Glutamatergic neuron (in vitro differentiated cells): ENCODE results near the gene SMYD2. TPM values are rescaled to one million over a fixed set of nuclear protein-coding genes. Genes with fewer than 3 reads are reported as not detected.

Experiments
- DNase-seq: peaks from one replicate; pipeline ENCODE4 v3.0.0; 2022
- H3K27ac Mint-ChIP-seq: one replicate; pipeline ENCODE4 v1.8.0; 2020; ENCODE audit warnings: mild to moderate bottlenecking, mixed read lengths, inconsistent platforms; ENCODE audit not compliant: unreplicated experiment
- H3K27me3 Mint-ChIP-seq: one replicate; pipeline ENCODE4 v1.8.0; 2020; ENCODE audit warnings: mild to moderate bottlenecking, moderate library complexity, mixed read lengths, inconsistent platforms; ENCODE audit not compliant: unreplicated experiment
- H3K36me3 Mint-ChIP-seq: one replicate; pipeline ENCODE4 v1.8.0; 2020; ENCODE audit warnings: mild to moderate bottlenecking, mixed read lengths, inconsistent platforms; ENCODE audit not compliant: unreplicated experiment
- H3K4me1 Mint-ChIP-seq: one replicate; pipeline ENCODE4 v1.8.0; 2020; ENCODE audit warnings: mild to moderate bottlenecking, low read depth, mixed read lengths, inconsistent platforms; ENCODE audit not compliant: unreplicated experiment
- H3K4me3 Mint-ChIP-seq: one replicate; pipeline ENCODE4 v1.8.0; 2020; ENCODE audit warnings: mild to moderate bottlenecking, mixed read lengths, inconsistent platforms; ENCODE audit not compliant: unreplicated experiment
- H3K9me3 Mint-ChIP-seq: one replicate; pipeline ENCODE4 v1.8.0; 2020; ENCODE audit warnings: mild to moderate bottlenecking, moderate library complexity, mixed read lengths, inconsistent platforms; ENCODE audit not compliant: unreplicated experiment
- CTCF ChIP-seq: fragments of 200-600 bp; sonication (generic); IDR thresholded peaks from one replicate; pipeline ENCODE4 v1.5.0; 2021; ENCODE audit not compliant: partially characterized antibody, unreplicated experiment
- total RNA-seq: library from RNA; stranded (reverse); fragmentation: NEBNext Ultra II Directional; extraction: Animal tissue kit (Norgen Biotek cat#: 25700); gene quantifications from one replicate; pipeline ENCODE4 v1.2.1, GENCODE V29; 2021; ENCODE audit not compliant: unreplicated experiment

Gene SMYD2
- total RNA-seq, 1 donor from 2014 or later = 26.0 TPM

GRCh38 chr1:214349008-214349407, 68.0 kb downstream of the SMYD2 start:
- no peaks in the 10 kb centered on the region for H3K27me3 Mint-ChIP-seq
- H3K36me3 Mint-ChIP-seq = peaks cover 6% of the 10 kb centered on the region
- H3K4me3 Mint-ChIP-seq = no peak overlapping the region
- no peaks in the 10 kb centered on the region for H3K9me3 Mint-ChIP-seq
- no peak overlapping the region for H3K27ac Mint-ChIP-seq
- no peak for TF ChIP-seq CTCF
- H3K4me1 Mint-ChIP-seq = no peaks in the 10 kb centered on the region
- DNase-seq = no peak

GRCh38 chr1:214349781-214350180, 68.8 kb downstream of the SMYD2 start:
- no peaks in the 10 kb centered on the region for H3K27me3 Mint-ChIP-seq
- TF ChIP-seq CTCF = no peak
- H3K9me3 Mint-ChIP-seq = no peaks in the 10 kb centered on the region
- no peak overlapping the region for H3K4me3 Mint-ChIP-seq
- DNase-seq = no peak
- no peak overlapping the region for H3K27ac Mint-ChIP-seq
- H3K36me3 Mint-ChIP-seq = peaks cover under 1% of the 10 kb centered on the region
- H3K4me1 Mint-ChIP-seq = no peaks in the 10 kb centered on the region

GRCh38 chr1:214351551-214352277, 70.8 kb downstream of the SMYD2 start:
- Mint-ChIP-seq H3K9me3 (no peaks in the 10 kb centered on the region), H3K36me3 (no peaks in the 10 kb centered on the region), H3K4me1 (no peaks in the 10 kb centered on the region), H3K27me3 (no peaks in the 10 kb centered on the region), H3K4me3 (no peak overlapping the region), H3K27ac (no peak overlapping the region)
- DNase-seq = no peak
- TF ChIP-seq CTCF = no peak

GRCh38 chr1:214352838-214353237, 71.9 kb downstream of the SMYD2 start:
- no peak overlapping the region for H3K4me3 Mint-ChIP-seq
- no peaks in the 10 kb centered on the region for H3K27me3 Mint-ChIP-seq
- no peak for TF ChIP-seq CTCF
- no peaks in the 10 kb centered on the region for H3K36me3 Mint-ChIP-seq
- no peak overlapping the region for H3K27ac Mint-ChIP-seq
- no peaks in the 10 kb centered on the region for H3K9me3 Mint-ChIP-seq
- H3K4me1 Mint-ChIP-seq = no peaks in the 10 kb centered on the region
- DNase-seq = no peak

- no peak for DNase-seq
- Mint-ChIP-seq H3K36me3 (no peaks in the 10 kb centered on the region), H3K4me3 (no peak overlapping the region), H3K27me3 (no peaks in the 10 kb centered on the region), H3K27ac (no peak overlapping the region), H3K4me1 (no peaks in the 10 kb centered on the region), H3K9me3 (no peaks in the 10 kb centered on the region)
- TF ChIP-seq CTCF = no peak
Observed at GRCh38 chr1:214354440-214355148, 73.6 kb downstream of the SMYD2 start.
